Trophoblast cell (in vitro differentiated cells and primary cell): Measurements from ENCODE around the gene JPT1.
A peak's percentile ranks its signal among the peaks of the same experiment; 100 is the strongest.
"Not testable (repeated sequence)": the region's sequence is repeated elsewhere in the genome, so short reads cannot be mapped to it uniquely, and the experiment has no call there.

Experiments
- DNase-seq, 2 donors: peaks; one replicate each; pipeline ENCODE4 v3.0.0-alpha.2; 2016
- H2AFZ ChIP-seq: 2 replicates; pipeline ENCODE4 v1.6.1; 2013; ENCODE audit warnings: low read length, moderate library complexity, mild to moderate bottlenecking; ENCODE audit not compliant: insufficient read depth, poor library complexity
- H2AK5ac ChIP-seq: 2 replicates; pipeline ENCODE4 v1.6.1; 2013; ENCODE audit warnings: mild to moderate bottlenecking, low read length
- H2BK120ac ChIP-seq: 2 replicates; pipeline ENCODE4 v1.6.1; 2013; ENCODE audit warnings: low read length, mild to moderate bottlenecking, moderate library complexity; ENCODE audit not compliant: insufficient read depth, poor library complexity
- H2BK12ac ChIP-seq: 2 replicates; pipeline ENCODE4 v1.6.1; 2013; ENCODE audit warnings: mild to moderate bottlenecking, low read length, moderate library complexity
- H2BK5ac ChIP-seq: 2 replicates; pipeline ENCODE4 v1.6.1; 2013; ENCODE audit warnings: low read length, low read depth, moderate library complexity, mild to moderate bottlenecking; ENCODE audit not compliant: poor library complexity
- H3K14ac ChIP-seq: 2 replicates; pipeline ENCODE4 v1.6.1; 2013; ENCODE audit warnings: mild to moderate bottlenecking, low read length
- H3K18ac ChIP-seq: 2 replicates; pipeline ENCODE4 v1.6.1; 2013; ENCODE audit warnings: mild to moderate bottlenecking, low read length
- H3K23ac ChIP-seq: 2 replicates; pipeline ENCODE4 v1.6.1; 2013; ENCODE audit warnings: low read length
- H3K27ac ChIP-seq: 2 replicates; pipeline ENCODE4 v1.5.1; 2013; ENCODE audit warnings: low read depth, mild to moderate bottlenecking, inconsistent platforms, low read length, moderate library complexity
- H3K27me3 ChIP-seq: 2 replicates; pipeline ENCODE4 v1.6.1; 2013; ENCODE audit warnings: inconsistent platforms, mild to moderate bottlenecking, low read length, moderate library complexity; ENCODE audit not compliant: insufficient read depth
- H3K36me3 ChIP-seq, 2 experiments: 1 replicate in 1 of 2; 2 replicates in 1 of 2; pipeline ENCODE4 v1.6.1; 2013; ENCODE audit warnings: low read length in 2 of 2, mild to moderate bottlenecking in 2 of 2, moderate library complexity in 1 of 2; ENCODE audit not compliant: insufficient read depth in 2 of 2, control insufficient read depth in 1 of 2
- H3K4ac ChIP-seq: 2 replicates; pipeline ENCODE4 v1.6.1; 2013; ENCODE audit warnings: low read depth, mild to moderate bottlenecking, low read length, moderate library complexity
- H3K4me1 ChIP-seq, 2 experiments: 1 replicate in 1 of 2; 2 replicates in 1 of 2; pipeline ENCODE4 v1.6.1; 2013; ENCODE audit warnings: low read length in 2 of 2, mild to moderate bottlenecking in 2 of 2, moderate library complexity in 1 of 2; ENCODE audit not compliant: insufficient read depth in 2 of 2, control insufficient read depth in 1 of 2
- H3K4me2 ChIP-seq: 2 replicates; pipeline ENCODE4 v1.6.1; 2013; ENCODE audit warnings: inconsistent platforms, mild to moderate bottlenecking, low read length, moderate library complexity
- H3K4me3 ChIP-seq: 2 replicates; pipeline ENCODE4 v1.5.1; 2013; ENCODE audit warnings: mild to moderate bottlenecking, low read depth, low read length, inconsistent platforms
- H3K79me1 ChIP-seq: one replicate; pipeline ENCODE4 v1.6.1; 2013; ENCODE audit warnings: low read length
- H3K79me2 ChIP-seq: 2 replicates; pipeline ENCODE4 v1.6.1; 2013; ENCODE audit warnings: low read length, mild to moderate bottlenecking; ENCODE audit not compliant: control insufficient read depth, insufficient read depth, poor library complexity
- H3K9ac ChIP-seq: 2 replicates; pipeline ENCODE4 v1.6.1; 2013; ENCODE audit warnings: mild to moderate bottlenecking, low read length
- H3K9me3 ChIP-seq: 2 replicates; pipeline ENCODE4 v1.6.1; 2013; ENCODE audit warnings: low read depth, mild to moderate bottlenecking, control low read depth, inconsistent platforms, low read length; ENCODE audit not compliant: insufficient read depth
- H4K12ac ChIP-seq: 2 replicates; pipeline ENCODE4 v1.6.1; 2013; ENCODE audit warnings: low read depth, mild to moderate bottlenecking, low read length, moderate library complexity
- H4K8ac ChIP-seq: 2 replicates; pipeline ENCODE4 v1.6.1; 2013; ENCODE audit warnings: low read depth, mild to moderate bottlenecking, low read length, moderate library complexity
- H4K91ac ChIP-seq: one replicate; pipeline ENCODE4 v1.6.1; 2013; ENCODE audit warnings: low read depth, mild to moderate bottlenecking, low read length, moderate library complexity
- WGBS: extraction: QIAGEN DNeasy Blood & Tissue Kit; methylation state at CpG from one replicate; pipeline ENCODE4 v1.1.7; 2013; ENCODE audit warnings: missing lambda C conversion rate; ENCODE audit not compliant: insufficient read length, insufficient coverage; ENCODE audit errors: extremely low coverage; 5-methylcytosine and 5-hydroxymethylcytosine counted together

JPT1 gene

DNA sequence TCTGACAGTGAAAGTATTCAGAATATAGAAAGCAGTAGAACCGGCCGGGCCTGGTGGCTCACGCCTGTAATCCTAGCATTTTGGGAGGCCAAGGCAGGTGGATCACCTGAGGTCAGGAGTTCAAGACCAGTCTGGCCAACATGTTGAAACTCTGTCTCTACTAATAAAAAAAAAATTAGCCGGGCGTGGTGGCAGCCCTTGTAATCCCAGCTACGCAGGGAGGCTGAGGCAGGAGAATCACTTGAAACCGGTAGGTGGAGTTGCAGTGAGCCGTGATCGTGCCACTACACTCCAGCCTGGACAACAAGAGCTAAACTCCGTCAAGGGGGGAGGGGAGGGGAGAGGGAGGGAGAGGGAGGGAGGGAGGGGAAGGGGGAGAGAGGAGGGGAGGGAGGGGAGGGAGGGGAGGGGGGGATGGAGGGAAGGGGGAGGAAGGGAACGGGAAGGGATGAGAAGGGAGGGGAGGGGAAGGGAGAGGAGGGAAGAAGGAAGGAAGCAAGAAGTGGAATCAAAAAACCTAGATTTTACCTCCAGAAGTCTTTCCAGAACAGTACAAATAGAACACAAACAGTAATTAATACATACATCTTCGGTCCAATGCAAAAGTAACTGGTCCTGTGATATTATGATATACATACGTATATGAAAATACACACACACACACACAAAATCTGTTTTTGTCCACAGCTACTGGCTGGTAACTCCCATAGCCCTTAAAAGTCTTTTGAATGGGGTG, 11.9 kb downstream of the JPT1 start:
- Histone ChIP-seq H3K14ac (no peak overlapping the region), H3K79me1 (no peaks in the 10 kb centered on the region), H3K27ac (no peak overlapping the region), H2AK5ac (no peak overlapping the region), H2BK12ac (no peak overlapping the region), H3K4me2 (no peak overlapping the region), H4K12ac (no peak overlapping the region), H3K4me3 (no peak overlapping the region), H3K79me2 (no peaks in the 10 kb centered on the region), H3K23ac (no peak overlapping the region), H2BK5ac (no peak overlapping the region), H3K18ac (no peak overlapping the region), H3K27me3 (no peaks in the 10 kb centered on the region), H2AFZ (no peak overlapping the region), H3K9ac (no peak overlapping the region), H3K4me1 (no peaks in the 10 kb centered on the region), H3K4ac (no peak overlapping the region), H2BK120ac (no peak overlapping the region), H3K36me3 (peaks cover 64 to 74% of the 10 kb centered on the region in 2 experiments), H4K8ac (no peak overlapping the region), H4K91ac (no peak overlapping the region), H3K9me3 (no peaks in the 10 kb centered on the region)
- DNase-seq = peak; percentile 63 to 77
- WGBS = 90% methylated on average over 1 of the region's 13 CpGs

DNA sequence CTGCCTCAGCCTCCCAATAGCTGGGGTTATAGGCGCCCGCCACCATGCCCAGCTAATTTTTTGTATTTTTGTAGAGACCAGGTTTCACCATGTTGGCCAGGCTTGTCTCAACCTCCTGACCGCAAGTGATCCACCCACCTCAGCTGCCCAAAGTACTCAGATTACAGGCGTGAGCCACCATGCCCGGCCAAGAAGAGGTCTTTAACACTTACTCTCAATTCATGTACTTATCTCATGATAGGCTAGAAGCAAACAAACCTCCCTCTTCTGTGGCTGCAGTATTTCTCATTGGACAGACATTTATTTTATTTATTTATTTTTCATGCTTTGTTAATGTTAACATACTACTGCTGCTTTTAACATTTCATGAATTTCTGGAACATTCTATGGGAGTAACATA, 15.8 kb downstream of the JPT1 start:
- H2BK120ac ChIP-seq = no peak overlapping the region
- no peak overlapping the region for H3K27ac ChIP-seq
- no peak overlapping the region for H3K14ac ChIP-seq
- H3K18ac ChIP-seq = no peak overlapping the region
- no peak overlapping the region for H3K4ac ChIP-seq
- H3K4me1 ChIP-seq = no peaks in the 10 kb centered on the region
- no peak overlapping the region for H2BK5ac ChIP-seq
- no peak overlapping the region for H3K4me3 ChIP-seq
- no peak for DNase-seq
- peaks cover 49 to 53% of the 10 kb centered on the region in 2 experiments for H3K36me3 ChIP-seq
- WGBS = no CpG with 5 or more reads among the region's 5 CpGs
- no peak overlapping the region for H3K23ac ChIP-seq
- H3K79me1 ChIP-seq = no peaks in the 10 kb centered on the region
- H4K91ac ChIP-seq = no peak overlapping the region
- no peaks in the 10 kb centered on the region for H3K9me3 ChIP-seq
- no peaks in the 10 kb centered on the region for H3K79me2 ChIP-seq
- no peak overlapping the region for H2BK12ac ChIP-seq
- no peaks in the 10 kb centered on the region for H3K27me3 ChIP-seq
- H4K8ac ChIP-seq = no peak overlapping the region
- H4K12ac ChIP-seq = no peak overlapping the region
- no peak overlapping the region for H2AK5ac ChIP-seq
- H2AFZ ChIP-seq = no peak overlapping the region
- H3K4me2 ChIP-seq = no peak overlapping the region
- H3K9ac ChIP-seq = no peak overlapping the region

DNA sequence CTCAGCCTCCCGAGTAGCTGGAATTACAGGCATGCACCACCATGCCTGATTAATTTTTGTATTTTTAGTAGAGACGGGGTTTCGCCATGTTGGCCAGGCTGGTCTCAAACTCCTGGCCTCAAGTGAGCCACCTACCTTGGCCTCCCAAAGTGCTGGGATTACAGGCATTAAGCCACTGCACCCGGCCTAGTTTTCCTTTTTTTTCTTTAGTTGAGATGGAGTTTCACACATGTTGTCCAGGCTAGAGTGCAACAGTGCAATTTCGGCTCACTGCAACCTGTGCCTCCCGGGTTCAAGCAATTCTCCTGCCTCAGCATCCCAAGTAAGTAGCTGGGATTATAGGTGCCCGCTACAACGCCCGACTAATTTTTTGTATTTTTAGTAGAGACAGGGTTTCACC, 16.6 kb downstream of the JPT1 start:
- H3K36me3 ChIP-seq = peaks cover 42 to 46% of the 10 kb centered on the region in 2 experiments
- not testable (repeated sequence) for H3K4me2 ChIP-seq, H3K18ac ChIP-seq, H3K14ac ChIP-seq, H2BK12ac ChIP-seq, H3K79me1 ChIP-seq, H3K4me3 ChIP-seq, H2BK5ac ChIP-seq, H2BK120ac ChIP-seq, H3K4ac ChIP-seq, H4K12ac ChIP-seq, DNase-seq, H4K91ac ChIP-seq, H2AK5ac ChIP-seq, H3K79me2 ChIP-seq, H4K8ac ChIP-seq, H3K23ac ChIP-seq, H3K27me3 ChIP-seq, H2AFZ ChIP-seq, H3K9me3 ChIP-seq, H3K27ac ChIP-seq, H3K4me1 ChIP-seq, H3K9ac ChIP-seq
- no CpG with 5 or more reads among the region's 9 CpGs for WGBS

DNA sequence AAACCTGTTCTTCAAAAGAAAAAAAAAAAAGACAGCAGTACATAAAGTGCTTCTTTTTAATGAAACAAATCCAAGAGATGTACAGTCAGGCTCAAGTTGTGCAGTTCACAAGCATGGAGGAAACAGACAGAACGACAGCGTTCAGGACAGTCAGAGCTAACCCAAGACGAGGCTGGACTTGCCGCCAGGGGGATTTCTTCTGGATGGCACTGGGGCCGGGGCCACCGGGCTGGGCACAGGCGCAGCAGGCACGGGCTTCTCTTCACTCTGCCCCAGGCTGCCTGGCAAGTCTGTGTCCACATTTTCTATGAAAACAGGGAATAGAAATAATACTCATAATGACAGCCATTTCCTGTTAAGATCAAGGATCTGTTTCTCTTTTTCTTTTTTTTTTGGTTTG, 18.4 kb downstream of the JPT1 start:
- Histone ChIP-seq H3K27me3 (no peaks in the 10 kb centered on the region), H2BK120ac (no peak overlapping the region), H3K23ac (no peak overlapping the region), H3K14ac (no peak overlapping the region), H2AFZ (no peak overlapping the region), H3K79me1 (peaks cover 10% of the 10 kb centered on the region), H3K4me3 (no peak overlapping the region), H3K36me3 (peaks cover 31 to 32% of the 10 kb centered on the region in 2 experiments), H2BK12ac (no peak overlapping the region), H3K79me2 (peaks cover 8% of the 10 kb centered on the region), H3K9me3 (no peaks in the 10 kb centered on the region), H3K27ac (no peak overlapping the region), H4K91ac (no peak overlapping the region), H3K4ac (no peak overlapping the region), H2AK5ac (no peak overlapping the region), H4K8ac (no peak overlapping the region), H3K9ac (no peak overlapping the region), H3K18ac (no peak overlapping the region), H3K4me2 (no peak overlapping the region), H2BK5ac (no peak overlapping the region), H3K4me1 (peaks cover 0 to 2% of the 10 kb centered on the region in 2 experiments), H4K12ac (no peak overlapping the region)
- no CpG with 5 or more reads among the region's 8 CpGs for WGBS
- DNase-seq = no peak
